Thoracic aorta (tissue), 2 donors: Measurements from ENCODE around the gene TSPAN7. TPM values are rescaled to one million over a fixed set of nuclear protein-coding genes. Genes with fewer than 3 reads are reported as not detected.

Source experiments
- ATAC-seq: fragments of 150-250 bp; one replicate; pipeline ENCODE4 v1.8.0; 2017; ENCODE audit warnings: low read depth; ENCODE audit not compliant: insufficient number of reproducible peaks, low FRiP score
- DNase-seq: peaks from one replicate; pipeline ENCODE4 v3.0.0-alpha.2; 2020; ENCODE audit warnings: low spot score
- H3K27ac ChIP-seq, 2 donors: fragments of 200-600 bp; sonication (generic); 1 replicate in 1 of 2; 2 replicates in 1 of 2; pipeline ENCODE4 v1.5.1; 2016; ENCODE audit warnings: mild to moderate bottlenecking in 2 of 2, moderate library complexity in 2 of 2
- H3K27me3 ChIP-seq: fragments of 200-600 bp; sonication (generic); replicated peaks from 2 replicates; pipeline ENCODE4 v1.6.0; 2016; ENCODE audit warnings: mild to moderate bottlenecking; ENCODE audit not compliant: insufficient read depth
- H3K36me3 ChIP-seq: fragments of 200-600 bp; sonication (generic); one replicate; pipeline ENCODE4 v1.5.1; 2016
- H3K4me1 ChIP-seq, 2 donors: fragments of 200-600 bp; sonication (generic); 1 replicate in 1 of 2; 2 replicates in 1 of 2; pipeline versions ENCODE4 v1.5.1 to v1.6.0; 2016; ENCODE audit warnings: low read depth in 2 of 2, mild to moderate bottlenecking in 1 of 2; ENCODE audit not compliant: control insufficient read depth in 1 of 2
- H3K4me3 ChIP-seq: fragments of 200-600 bp; sonication (generic); 2 replicates; pipeline ENCODE4 v1.5.1; 2016; ENCODE audit warnings: mild to moderate bottlenecking
- H3K9me3 ChIP-seq: fragments of 200-600 bp; sonication (generic); 2 replicates; pipeline ENCODE4 v1.5.1; 2016
- total RNA-seq, 2 donors: library from RNA; depleted of rRNA; stranded (reverse); fragments of >200 nt; gene quantifications; one replicate each; pipeline versions ENCODE4 v1.1.0 to v1.2.3, GENCODE V29; 2016
- TF ChIP-seq, protein P1 (sequence below): fragments of 200-600 bp; sonication (generic); IDR thresholded peaks from one replicate; pipeline ENCODE4 v1.5.1; 2019; ENCODE audit warnings: antibody characterized with exemption

Gene TSPAN7
- total RNA-seq, 2 donors from 2014 or later: 17.7 to 38.4 TPM

GRCh38 chrX:38636949-38637819 is 75.8 kb downstream of the TSPAN7 start:
- no peaks in the 10 kb centered on the region for H3K36me3 ChIP-seq
- H3K9me3 ChIP-seq: no peaks in the 10 kb centered on the region
- TF ChIP-seq, protein P1, sequence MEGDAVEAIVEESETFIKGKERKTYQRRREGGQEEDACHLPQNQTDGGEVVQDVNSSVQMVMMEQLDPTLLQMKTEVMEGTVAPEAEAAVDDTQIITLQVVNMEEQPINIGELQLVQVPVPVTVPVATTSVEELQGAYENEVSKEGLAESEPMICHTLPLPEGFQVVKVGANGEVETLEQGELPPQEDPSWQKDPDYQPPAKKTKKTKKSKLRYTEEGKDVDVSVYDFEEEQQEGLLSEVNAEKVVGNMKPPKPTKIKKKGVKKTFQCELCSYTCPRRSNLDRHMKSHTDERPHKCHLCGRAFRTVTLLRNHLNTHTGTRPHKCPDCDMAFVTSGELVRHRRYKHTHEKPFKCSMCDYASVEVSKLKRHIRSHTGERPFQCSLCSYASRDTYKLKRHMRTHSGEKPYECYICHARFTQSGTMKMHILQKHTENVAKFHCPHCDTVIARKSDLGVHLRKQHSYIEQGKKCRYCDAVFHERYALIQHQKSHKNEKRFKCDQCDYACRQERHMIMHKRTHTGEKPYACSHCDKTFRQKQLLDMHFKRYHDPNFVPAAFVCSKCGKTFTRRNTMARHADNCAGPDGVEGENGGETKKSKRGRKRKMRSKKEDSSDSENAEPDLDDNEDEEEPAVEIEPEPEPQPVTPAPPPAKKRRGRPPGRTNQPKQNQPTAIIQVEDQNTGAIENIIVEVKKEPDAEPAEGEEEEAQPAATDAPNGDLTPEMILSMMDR: no peak
- H3K4me3 ChIP-seq: no peak overlapping the region
- H3K27ac ChIP-seq: no peak overlapping the region
- peaks cover 0 to 15% of the 10 kb centered on the region in 2 donors for H3K4me1 ChIP-seq
- DNase-seq (no peak), ATAC-seq (no peak)
- no peaks in the 10 kb centered on the region for H3K27me3 ChIP-seq

- ATAC-seq (no peak), DNase-seq (no peak)
- TF ChIP-seq, protein P1: no peak
- H3K27ac ChIP-seq: no peak overlapping the region
- H3K4me3 ChIP-seq: no peak overlapping the region
- H3K4me1 ChIP-seq: peaks cover 0 to 15% of the 10 kb centered on the region in 2 donors
- H3K9me3 ChIP-seq: no peaks in the 10 kb centered on the region
- no peaks in the 10 kb centered on the region for H3K27me3 ChIP-seq
- H3K36me3 ChIP-seq: no peaks in the 10 kb centered on the region
Observed at GRCh38 chrX:38638952-38639529, 77.7 kb downstream of the TSPAN7 start.

DNA sequence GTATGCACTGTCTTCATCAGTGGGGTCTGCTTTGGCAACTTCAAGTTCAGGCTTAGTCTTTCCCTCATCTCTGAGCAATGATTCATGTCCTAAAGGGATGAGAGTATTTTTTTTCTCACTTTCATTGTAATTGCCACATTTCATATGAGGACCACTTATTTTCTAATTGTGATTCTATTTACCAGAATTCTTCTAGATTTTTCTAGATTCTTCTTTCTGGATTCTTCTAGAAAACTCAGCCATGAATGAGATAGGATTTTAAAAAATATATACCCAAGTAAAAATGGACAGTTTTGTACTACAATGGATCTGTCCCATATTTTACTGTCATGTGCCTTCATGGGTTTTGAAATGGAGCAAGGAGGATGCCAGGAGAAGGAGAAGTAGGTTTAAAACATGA is 78.4 kb downstream of the TSPAN7 start:
- ATAC-seq (no peak), DNase-seq (no peak)
- Histone ChIP-seq H3K9me3 (no peaks in the 10 kb centered on the region), H3K4me1 (peaks cover 0 to 15% of the 10 kb centered on the region in 2 donors), H3K27ac (no peak overlapping the region), H3K27me3 (no peaks in the 10 kb centered on the region), H3K4me3 (no peak overlapping the region), H3K36me3 (no peaks in the 10 kb centered on the region)
- TF ChIP-seq, protein P1: no peak

DNA sequence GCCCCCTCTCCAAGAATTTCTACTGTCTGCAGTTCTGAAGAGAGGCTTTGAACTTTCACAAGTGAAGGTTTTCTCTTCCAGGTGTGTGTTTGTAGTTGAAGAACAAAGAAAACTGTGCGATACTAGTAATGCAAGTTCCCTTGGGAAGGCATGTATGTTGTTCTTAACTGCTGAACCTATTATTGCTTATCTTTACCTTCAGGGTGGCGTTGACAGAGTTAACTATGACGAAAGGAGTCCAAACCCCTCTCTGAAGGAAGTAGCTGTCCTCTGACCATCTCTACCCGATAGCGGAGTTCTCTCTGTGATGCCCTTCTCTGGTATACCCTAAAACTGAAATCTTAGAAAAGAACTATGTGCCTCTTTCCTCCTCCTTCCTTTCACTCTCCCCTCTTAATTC is 79.9 kb downstream of the TSPAN7 start:
- H3K27me3 ChIP-seq: no peaks in the 10 kb centered on the region
- H3K4me1 ChIP-seq: peaks cover 0 to 15% of the 10 kb centered on the region in 2 donors
- H3K4me3 ChIP-seq: no peak overlapping the region
- H3K9me3 ChIP-seq: no peaks in the 10 kb centered on the region
- TF ChIP-seq, protein P1: no peak
- ATAC-seq (no peak), DNase-seq (no peak)
- no peaks in the 10 kb centered on the region for H3K36me3 ChIP-seq
- H3K27ac ChIP-seq: no peak overlapping the region

DNA sequence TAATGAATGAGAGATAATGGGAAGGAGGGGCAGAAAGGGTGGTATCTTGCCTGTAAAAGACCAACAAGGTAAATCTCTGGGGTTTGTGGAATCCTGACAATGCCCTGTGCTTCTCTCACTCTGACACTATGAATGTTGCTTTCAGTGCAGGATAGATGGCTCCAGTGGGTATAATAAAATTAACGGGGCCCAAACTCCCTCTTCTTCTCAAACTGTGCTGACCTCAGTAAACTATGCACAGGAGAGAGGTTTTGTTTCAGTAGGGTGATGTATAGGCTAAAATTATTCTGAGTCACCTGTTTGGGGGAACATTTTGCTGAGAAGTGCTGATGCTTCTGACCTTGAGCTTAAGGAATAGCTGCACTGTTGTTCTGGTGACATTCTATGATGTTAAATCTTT is 82.6 kb downstream of the TSPAN7 start:
- DNase-seq (no peak), ATAC-seq (no peak)
- no peak overlapping the region for H3K4me3 ChIP-seq
- no peak overlapping the region for H3K27ac ChIP-seq
- H3K9me3 ChIP-seq: no peaks in the 10 kb centered on the region
- H3K27me3 ChIP-seq: no peaks in the 10 kb centered on the region
- no peaks in the 10 kb centered on the region for H3K36me3 ChIP-seq
- TF ChIP-seq, protein P1: no peak
- H3K4me1 ChIP-seq: no peaks in the 10 kb centered on the region
